K562 (cell line): ENCODE data around the gene OSGIN1. TPM values are rescaled to one million over a fixed set of nuclear protein-coding genes. Genes with fewer than 3 reads are reported as not detected.

Experiments
- ATAC-seq: fragments of 200-7000 bp; cut with Tn5 transposase; 3 replicates; pipeline ENCODE4 v1.9.1; 2020; ENCODE audit warnings: moderate library complexity
- BruUV-seq: library from RNA; stranded (reverse); fragments of 400-500 nt; replicated peaks from 2 replicates; lab custom pipeline; 2021; lab: Mats Ljungman, UMichigan
- CTCF ChIA-PET: fragments of 300-600 bp; formaldehyde crosslinking; extraction: SDS; loops from one replicate; lab custom pipeline; 2021; ENCODE audit warnings: low intra/inter-chr PET ratio; lab: Yijun Ruan, JAX
- POLR2A ChIA-PET: fragments of 300-600, 350-650 bp; sonication (Branson Sonifier 250); formaldehyde crosslinking; extraction: SDS; loops from one replicate; lab custom pipeline; 2021; ENCODE audit warnings: antibody characterized with exemption, inconsistent platforms; lab: Yijun Ruan, JAX
- DNase-seq, 4 experiments: peaks; one replicate each; pipeline versions ENCODE4 v3.0.0 to v3.0.0-alpha.2; 2011 to 2018; ENCODE audit warnings: low spot score in 3 of 4, mixed read lengths in 3 of 4; ENCODE audit errors: extremely low read depth in 1 of 4
- FAIRE-seq: peaks from 2 replicates; lab custom pipeline; 2011; peaks lifted over from hg19 to GRCh38; lab: Jason Lieb, UNC
- H2AFZ ChIP-seq: 2 replicates; pipeline ENCODE4 v1.6.0; 2011; ENCODE audit warnings: low read depth, low read length, control low read depth, inconsistent platforms
- H3K27ac ChIP-seq: fragments of 200-600 bp; 3 replicates; pipeline ENCODE4 v1.8.0; 2011; ENCODE audit warnings: low read depth, mild to moderate bottlenecking, control low read depth, inconsistent platforms, low read length, moderate library complexity, mixed read lengths; ENCODE audit errors: extremely low read depth
- H3K27me3 ChIP-seq, 2 experiments: fragments of 300-600 bp in 1 of 2; 2 replicates in 1 of 2; 3 replicates in 1 of 2; pipeline versions ENCODE4 v1.6.0 to v1.8.0; 2011; ENCODE audit warnings: inconsistent platforms in 2 of 2, low read length in 2 of 2, mild to moderate bottlenecking in 1 of 2, mixed read lengths in 1 of 2, moderate library complexity in 1 of 2; ENCODE audit not compliant: control insufficient read depth in 2 of 2, insufficient read depth in 2 of 2
- H3K36me3 ChIP-seq: fragments of 300-600 bp; 3 replicates; pipeline ENCODE4 v1.8.0; 2011; ENCODE audit warnings: mild to moderate bottlenecking, low read length, inconsistent platforms; ENCODE audit not compliant: control insufficient read depth, insufficient read depth
- H3K4me1 ChIP-seq, 2 experiments: fragments of 200-600 bp in 1 of 2; replicated peaks in 1 of 2; 2 replicates in 1 of 2; 3 replicates in 1 of 2; pipeline versions ENCODE4 v1.5.1 to v1.8.0; 2011; ENCODE audit warnings: inconsistent platforms in 2 of 2, low read length in 2 of 2, mild to moderate bottlenecking in 1 of 2, mixed read lengths in 1 of 2, moderate library complexity in 1 of 2; ENCODE audit not compliant: control insufficient read depth in 2 of 2, insufficient read depth in 2 of 2
- H3K4me2 ChIP-seq: 2 replicates; pipeline ENCODE4 v1.6.1; 2011; ENCODE audit warnings: low read length, control low read depth, inconsistent platforms, mixed read lengths; ENCODE audit not compliant: insufficient read depth
- H3K4me3 ChIP-seq: fragments of 200-600 bp; sonication (generic), shearing (Covaris generic); 2 replicates; pipeline ENCODE4 v1.5.1; 2016; ENCODE audit warnings: control low read depth, inconsistent platforms
- H3K79me2 ChIP-seq: fragments of 200-600 bp; 3 replicates; pipeline ENCODE4 v1.8.0; 2011; ENCODE audit warnings: low read length, inconsistent platforms; ENCODE audit not compliant: control insufficient read depth, insufficient read depth
- H3K9ac ChIP-seq, 2 experiments: 2 replicates each; pipeline versions ENCODE4 v1.6.0 to v1.6.1; 2011; ENCODE audit warnings: low read depth in 2 of 2, low read length in 2 of 2, control low read depth in 1 of 2, inconsistent platforms in 1 of 2, mild to moderate bottlenecking in 1 of 2, mixed read lengths in 1 of 2; ENCODE audit not compliant: insufficient read depth in 1 of 2
- H3K9me1 ChIP-seq: one replicate; pipeline ENCODE4 v1.6.0; 2011; ENCODE audit warnings: inconsistent platforms, mild to moderate bottlenecking, low read length, moderate library complexity; ENCODE audit not compliant: control insufficient read depth, insufficient read depth
- H3K9me3 ChIP-seq: replicated peaks from 2 replicates; pipeline ENCODE4 v1.5.1; 2011; ENCODE audit warnings: low read depth, low read length, inconsistent platforms; ENCODE audit not compliant: control insufficient read depth, insufficient read depth
- H4K20me1 ChIP-seq: replicated peaks from 2 replicates; pipeline ENCODE4 v1.6.1; 2011; ENCODE audit warnings: low read length, inconsistent platforms, mixed read lengths; ENCODE audit not compliant: control insufficient read depth, insufficient read depth
- FOXP1 ChIP-seq: sonication (generic); formaldehyde crosslinking; IDR thresholded peaks from 2 replicates; pipeline ENCODE4 v1.8.0; 2022; ENCODE audit warnings: mild to moderate bottlenecking, missing genetic modification reagents
- MYC ChIP-seq, 2 experiments: fragments of 250-450 bp in 1 of 2; sonication (Bioruptor Pico) in 1 of 2; IDR thresholded peaks; 2 replicates each; pipeline versions ENCODE4 v1.5.1 to v1.6.1; 2012 to 2021; ENCODE audit warnings: low read depth in 2 of 2, borderline replicate concordance in 1 of 2, improper control_type of control experiment in 1 of 2, low read length in 1 of 2, mild to moderate bottlenecking in 1 of 2, moderate library complexity in 1 of 2
- RUNX1 ChIP-seq: sonication (generic); IDR thresholded peaks from 2 replicates; pipeline ENCODE4 v1.6.1; 2016; ENCODE audit warnings: antibody characterized with exemption, low read depth
- ZBTB17 ChIP-seq: fragments of 450-650 bp; formaldehyde crosslinking; IDR thresholded peaks from 2 replicates; pipeline ENCODE4 v1.4.0; 2020; ENCODE audit warnings: mild to moderate bottlenecking
- WGBS: fragments of 100-300 bp; shearing (Covaris generic); methylation state at CpG from one replicate; pipeline ENCODE4 v1.1.6; 2016; ENCODE audit warnings: low coverage, mixed read lengths; ENCODE audit not compliant: insufficient coverage; ENCODE audit errors: missing lambda C conversion rate; 5-methylcytosine and 5-hydroxymethylcytosine counted together
- in situ Hi-C: fragments of 300-500 bp; cut with MboI; formaldehyde crosslinking; loops from 4 replicates; pipeline ENCODE4 v1.15.0; 2018; ENCODE audit warnings: inconsistent platforms, mixed read lengths
- intact Hi-C: fragments of 100-400 bp; cut with micrococcal nuclease; formaldehyde crosslinking; loops from 2 replicates; pipeline ENCODE4 v1.14.2; 2022
- polyA plus RNA-seq, 8 experiments: library from polyadenylated mRNA; depleted of rRNA in 4 of 8; stranded (reverse) in 5 of 8; unstranded in 3 of 8; fragments of >200 nt; fragmentation: Nextera tagmentation in 2 of 8; fragmentation: Illumina TruSeq in 1 of 8; extraction: Ambion mirVana in 2 of 8; extraction: Trizol in 1 of 8; gene quantifications; 2 replicates each; pipeline versions ENCODE4 v1.2.1 to v1.2.3, GENCODE V29; 2011 to 2014; ENCODE audit warnings: inconsistent platforms in 1 of 8, missing spikeins in 1 of 8
- total RNA-seq, 7 experiments: library from RNA; depleted of rRNA in 6 of 7; stranded (reverse); fragments of >200 nt in 6 of 7; fragmentation: Illumina TruSeq in 2 of 7; extraction: Trizol in 2 of 7; gene quantifications; 2 replicates each; pipeline versions ENCODE4 v1.2.1 to v1.2.3, GENCODE V29; 2011 to 2021; ENCODE audit warnings: low replicate concordance in 1 of 7
- TF ChIP-seq, protein P1 (sequence below): fragments of 200-800 bp; sonication (Bioruptor generic); IDR thresholded peaks from 2 replicates; pipeline ENCODE4 v1.6.1; 2016; ENCODE audit warnings: missing genetic modification characterization, missing compliant biosample characterization

The OSGIN1 gene
- total and polyA plus RNA-seq, 9 of the 15 experiments (the other 6 are each of a cell fraction or from before 2014, with no cell fraction given) = 0.03 to 3.6 (median 1.6) TPM

DNA sequence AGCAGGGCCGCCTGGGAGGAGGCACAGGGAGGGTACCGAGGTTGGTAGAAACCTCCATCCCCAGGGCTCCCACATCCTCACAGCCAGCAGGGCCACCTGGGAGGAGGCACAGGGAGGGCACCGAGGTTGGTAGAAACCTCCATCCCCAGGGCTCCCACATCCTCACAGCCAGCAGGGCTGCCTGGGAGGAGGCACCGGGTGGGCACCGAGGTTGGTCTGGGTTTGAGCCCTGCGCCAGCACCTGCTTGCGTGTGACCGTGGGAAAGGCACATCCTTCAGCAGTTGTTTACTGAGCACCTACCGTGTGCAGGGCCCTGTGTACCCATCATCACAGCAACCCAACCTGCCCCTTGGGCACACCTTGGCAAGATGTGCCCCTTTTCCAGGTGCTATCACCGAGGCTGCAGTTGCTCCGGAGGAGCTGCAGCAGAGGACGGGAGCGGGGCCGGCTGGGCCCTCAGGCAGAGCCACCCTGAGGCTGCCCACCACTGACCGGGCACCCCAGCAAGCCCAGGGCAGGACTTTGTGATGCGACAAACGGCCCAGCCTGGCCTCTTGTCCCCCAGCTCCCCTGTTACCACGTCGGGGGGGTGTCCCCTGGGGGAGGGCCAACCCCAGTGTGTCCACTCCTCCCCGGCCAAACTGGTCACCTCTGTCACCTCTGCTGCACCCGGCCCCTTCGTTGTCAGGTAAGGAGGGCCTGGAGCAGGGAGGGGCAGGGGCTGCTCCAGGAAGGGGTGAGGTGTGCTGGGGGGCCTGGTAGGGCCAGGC, 22.1 kb upstream of the OSGIN1 start:
- CTCF ChIA-PET = no interaction called here
- ATAC-seq (no peak), FAIRE-seq (no peak), DNase-seq (no peak)
- intact Hi-C loops (no loop called here), in situ Hi-C loops (no loop called here)
- Histone ChIP-seq H3K36me3 (no peaks in the 10 kb centered on the region), H3K4me1 (peaks cover 0 to 50% of the 10 kb centered on the region in 2 experiments; a peak in 2 of 5 replicates), H2AFZ (no peak overlapping the region), H3K9me3 (no peaks in the 10 kb centered on the region), H3K27ac (no peak overlapping the region), H3K9ac (no peak overlapping the region), H3K79me2 (no peaks in the 10 kb centered on the region), H3K9me1 (no peaks in the 10 kb centered on the region), H3K27me3 (peaks cover 70 to 93% of the 10 kb centered on the region in 2 experiments), H3K4me3 (no peak overlapping the region), H4K20me1 (peaks cover 19% of the 10 kb centered on the region), H3K4me2 (no peak overlapping the region)
- WGBS = 7% methylated on average over 22 of the region's 22 CpGs
- no peak for TF ChIP-seq MYC (IDR thresholded peaks at IDR 0.05; ENCODE audit: low read depth, low read length)
- no peak for TF ChIP-seq MYC (CRISPR knock-in tag; IDR thresholded peaks at IDR 0.05; ENCODE audit: borderline replicate concordance, low read depth)
- TF ChIP-seq RUNX1 = no peak
- no peak for TF ChIP-seq ZBTB17 (CRISPR knock-in tag)
- TF ChIP-seq FOXP1 (CRISPR knock-in tag) = 0 out of 2 replicates have a peak, but pooled peaks have one; percentile 32
- TF ChIP-seq, protein P1, sequence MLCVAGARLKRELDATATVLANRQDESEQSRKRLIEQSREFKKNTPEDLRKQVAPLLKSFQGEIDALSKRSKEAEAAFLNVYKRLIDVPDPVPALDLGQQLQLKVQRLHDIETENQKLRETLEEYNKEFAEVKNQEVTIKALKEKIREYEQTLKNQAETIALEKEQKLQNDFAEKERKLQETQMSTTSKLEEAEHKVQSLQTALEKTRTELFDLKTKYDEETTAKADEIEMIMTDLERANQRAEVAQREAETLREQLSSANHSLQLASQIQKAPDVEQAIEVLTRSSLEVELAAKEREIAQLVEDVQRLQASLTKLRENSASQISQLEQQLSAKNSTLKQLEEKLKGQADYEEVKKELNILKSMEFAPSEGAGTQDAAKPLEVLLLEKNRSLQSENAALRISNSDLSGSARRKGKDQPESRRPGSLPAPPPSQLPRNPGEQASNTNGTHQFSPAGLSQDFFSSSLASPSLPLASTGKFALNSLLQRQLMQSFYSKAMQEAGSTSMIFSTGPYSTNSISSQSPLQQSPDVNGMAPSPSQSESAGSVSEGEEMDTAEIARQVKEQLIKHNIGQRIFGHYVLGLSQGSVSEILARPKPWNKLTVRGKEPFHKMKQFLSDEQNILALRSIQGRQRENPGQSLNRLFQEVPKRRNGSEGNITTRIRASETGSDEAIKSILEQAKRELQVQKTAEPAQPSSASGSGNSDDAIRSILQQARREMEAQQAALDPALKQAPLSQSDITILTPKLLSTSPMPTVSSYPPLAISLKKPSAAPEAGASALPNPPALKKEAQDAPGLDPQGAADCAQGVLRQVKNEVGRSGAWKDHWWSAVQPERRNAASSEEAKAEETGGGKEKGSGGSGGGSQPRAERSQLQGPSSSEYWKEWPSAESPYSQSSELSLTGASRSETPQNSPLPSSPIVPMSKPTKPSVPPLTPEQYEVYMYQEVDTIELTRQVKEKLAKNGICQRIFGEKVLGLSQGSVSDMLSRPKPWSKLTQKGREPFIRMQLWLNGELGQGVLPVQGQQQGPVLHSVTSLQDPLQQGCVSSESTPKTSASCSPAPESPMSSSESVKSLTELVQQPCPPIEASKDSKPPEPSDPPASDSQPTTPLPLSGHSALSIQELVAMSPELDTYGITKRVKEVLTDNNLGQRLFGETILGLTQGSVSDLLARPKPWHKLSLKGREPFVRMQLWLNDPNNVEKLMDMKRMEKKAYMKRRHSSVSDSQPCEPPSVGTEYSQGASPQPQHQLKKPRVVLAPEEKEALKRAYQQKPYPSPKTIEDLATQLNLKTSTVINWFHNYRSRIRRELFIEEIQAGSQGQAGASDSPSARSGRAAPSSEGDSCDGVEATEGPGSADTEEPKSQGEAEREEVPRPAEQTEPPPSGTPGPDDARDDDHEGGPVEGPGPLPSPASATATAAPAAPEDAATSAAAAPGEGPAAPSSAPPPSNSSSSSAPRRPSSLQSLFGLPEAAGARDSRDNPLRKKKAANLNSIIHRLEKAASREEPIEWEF (CRISPR knock-in tag) = no peak
- BruUV-seq = no TSS peak
- POLR2A ChIA-PET = interaction anchor here (0.6 kb wide), 1 partner anchor 127 kb away, joined by 4 read pairs; no protein-coding TSS in a partner anchor
